ENCODE data around the gene ANKRD33B. TPM values are rescaled to one million over a fixed set of nuclear protein-coding genes. Genes with fewer than 3 reads are reported as not detected.

The ANKRD33B gene
- total and polyA plus RNA-seq, 2 experiments from 2014 or later = 0.71 to 1.5 TPM

GRCh38 chr5:10639846-10640368 lies 76.0 kb downstream of the ANKRD33B start:
- no peaks in the 10 kb centered on the region for H3K36me3 ChIP-seq (ENCODE audit: low read depth)
- no peaks in the 10 kb centered on the region for H3F3A ChIP-seq (ENCODE audit: insufficient read depth)
- no peak for DNase-seq
- H3K27me3 ChIP-seq (replicated peaks; ENCODE audit: insufficient read depth) = no peaks in the 10 kb centered on the region
- H3K4me3 ChIP-seq = no peak overlapping the region
- in situ Hi-C loops (cut with MboI) = no loop called here
- no peaks in the 10 kb centered on the region for H3K9me3 ChIP-seq (ENCODE audit: low read depth)
- H3K4me2 ChIP-seq (ENCODE audit: unreplicated experiment) = no peak overlapping the region
- 0 out of 2 replicates have a peak, but pooled peaks cover 5% of the 10 kb centered on the region for H3K4me1 ChIP-seq (ENCODE audit: insufficient read depth)
- H3K79me2 ChIP-seq (ENCODE audit: insufficient read depth) = no peaks in the 10 kb centered on the region
- TF ChIP-seq EZH2 (IDR thresholded peaks at IDR 0.05; ENCODE audit: insufficient read depth, poor library complexity, severe bottlenecking) (no peak), EZH2phosphoT487 (IDR thresholded peaks at IDR 0.05; ENCODE audit: insufficient read depth, low read depth) (no peak)
- H4K20me1 ChIP-seq (ENCODE audit: insufficient read depth) = no peaks in the 10 kb centered on the region
- no peak overlapping the region for H2AFZ ChIP-seq
- 97 to 99% methylated on average over 12 of the region's 48 CpGs for WGBS, 2 experiments (ENCODE audit: low coverage in 1 of 2, low lambda C conversion rate in 2 of 2, missing lambda C conversion rate in 2 of 2)
- H3K27ac ChIP-seq = no peak overlapping the region
- no peaks in the 10 kb centered on the region for H3K9me2 ChIP-seq (ENCODE audit: insufficient read depth)
- H3K9ac ChIP-seq = no peak overlapping the region

DNA sequence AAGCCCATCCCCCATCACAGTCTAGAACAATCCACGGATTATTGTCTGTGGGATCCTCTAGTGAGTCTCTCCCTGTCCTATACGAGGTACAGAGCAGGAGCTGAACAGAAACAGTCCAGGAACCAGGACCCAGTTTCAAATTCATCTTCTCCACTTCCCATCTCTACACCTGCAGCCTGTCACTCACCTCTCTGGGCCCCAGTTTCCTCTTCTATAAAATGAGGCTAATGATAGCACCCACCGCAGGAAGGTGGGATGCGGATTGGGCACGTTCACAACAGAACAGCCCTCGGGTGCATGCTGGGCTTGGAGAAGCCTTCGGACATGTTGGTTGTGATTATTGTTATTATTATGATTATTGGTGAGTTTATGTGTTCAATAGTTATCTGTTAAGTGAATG lies 78.5 kb downstream of the ANKRD33B start:
- no peak overlapping the region for H3K4me2 ChIP-seq (ENCODE audit: unreplicated experiment)
- no peak overlapping the region for H3K9ac ChIP-seq
- no peaks in the 10 kb centered on the region for H3K9me3 ChIP-seq (ENCODE audit: low read depth)
- H3K4me1 ChIP-seq (ENCODE audit: insufficient read depth) = no peaks in the 10 kb centered on the region
- no peaks in the 10 kb centered on the region for H3F3A ChIP-seq (ENCODE audit: insufficient read depth)
- H3K27ac ChIP-seq = no peak overlapping the region
- no peaks in the 10 kb centered on the region for H3K79me2 ChIP-seq (ENCODE audit: insufficient read depth)
- in situ Hi-C loops (cut with MboI) = no loop called here
- H4K20me1 ChIP-seq (ENCODE audit: insufficient read depth) = no peaks in the 10 kb centered on the region
- no peaks in the 10 kb centered on the region for H3K27me3 ChIP-seq (replicated peaks; ENCODE audit: insufficient read depth)
- no peak for TF ChIP-seq EZH2phosphoT487 (IDR thresholded peaks at IDR 0.05; ENCODE audit: insufficient read depth, low read depth)
- no peak for TF ChIP-seq EZH2 (IDR thresholded peaks at IDR 0.05; ENCODE audit: insufficient read depth, poor library complexity, severe bottlenecking)
- H3K36me3 ChIP-seq (ENCODE audit: low read depth) = no peaks in the 10 kb centered on the region
- no peaks in the 10 kb centered on the region for H3K9me2 ChIP-seq (ENCODE audit: insufficient read depth)
- DNase-seq = no peak
- 61 to 65% methylated on average over 7 of the region's 7 CpGs for WGBS, 2 experiments (ENCODE audit: low coverage in 1 of 2, low lambda C conversion rate in 2 of 2, missing lambda C conversion rate in 2 of 2)
- no peak overlapping the region for H2AFZ ChIP-seq
- H3K4me3 ChIP-seq = no peak overlapping the region

DNA sequence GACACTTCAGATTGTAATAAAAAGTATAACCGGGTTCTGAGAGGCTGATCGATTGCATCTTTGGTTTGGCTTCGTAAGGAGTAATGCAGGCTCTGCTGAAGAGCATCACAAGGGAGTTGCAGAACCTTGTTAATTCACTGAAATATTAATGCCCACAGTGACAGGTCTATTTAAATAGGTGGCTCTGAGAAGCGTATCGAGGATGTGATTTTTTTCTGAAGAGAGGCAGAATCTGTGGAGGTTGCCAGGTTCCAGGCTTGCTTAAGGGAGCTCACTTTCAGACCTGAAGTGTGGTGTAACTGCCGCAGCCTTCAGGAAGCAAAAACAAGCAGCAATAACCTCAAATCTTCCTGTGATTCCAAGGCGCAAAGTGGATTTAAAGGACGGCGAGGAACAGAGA lies 80.3 kb downstream of the ANKRD33B start:
- Histone ChIP-seq H3K4me2 (ENCODE audit: unreplicated experiment) (no peak overlapping the region), H3K27me3 (replicated peaks; ENCODE audit: insufficient read depth) (no peaks in the 10 kb centered on the region), H3K36me3 (ENCODE audit: low read depth) (no peaks in the 10 kb centered on the region), H3K9ac (no peak overlapping the region), H3K4me3 (no peak overlapping the region), H3K9me2 (ENCODE audit: insufficient read depth) (no peaks in the 10 kb centered on the region), H2AFZ (no peak overlapping the region), H3K27ac (no peak overlapping the region), H3K79me2 (ENCODE audit: insufficient read depth) (no peaks in the 10 kb centered on the region), H3K4me1 (ENCODE audit: insufficient read depth) (no peaks in the 10 kb centered on the region), H3K9me3 (ENCODE audit: low read depth) (no peaks in the 10 kb centered on the region), H4K20me1 (ENCODE audit: insufficient read depth) (no peaks in the 10 kb centered on the region), H3F3A (ENCODE audit: insufficient read depth) (no peaks in the 10 kb centered on the region)
- TF ChIP-seq EZH2 (IDR thresholded peaks at IDR 0.05; ENCODE audit: insufficient read depth, poor library complexity, severe bottlenecking) (no peak), EZH2phosphoT487 (IDR thresholded peaks at IDR 0.05; ENCODE audit: insufficient read depth, low read depth) (no peak)
- 74 to 76% methylated on average over 9 of the region's 9 CpGs for WGBS, 2 experiments (ENCODE audit: low coverage in 1 of 2, low lambda C conversion rate in 2 of 2, missing lambda C conversion rate in 2 of 2)
- DNase-seq = no peak
- in situ Hi-C loops (cut with MboI) = no loop called here

- Histone ChIP-seq H3K4me1 (ENCODE audit: insufficient read depth) (no peaks in the 10 kb centered on the region), H3K27ac (no peak overlapping the region), H3K4me3 (no peak overlapping the region), H3K36me3 (ENCODE audit: low read depth) (no peaks in the 10 kb centered on the region), H3K4me2 (ENCODE audit: unreplicated experiment) (no peak overlapping the region), H2AFZ (no peak overlapping the region), H3K27me3 (replicated peaks; ENCODE audit: insufficient read depth) (no peaks in the 10 kb centered on the region), H3K9ac (no peak overlapping the region), H3K9me3 (ENCODE audit: low read depth) (no peaks in the 10 kb centered on the region), H4K20me1 (ENCODE audit: insufficient read depth) (no peaks in the 10 kb centered on the region), H3K79me2 (ENCODE audit: insufficient read depth) (no peaks in the 10 kb centered on the region), H3K9me2 (ENCODE audit: insufficient read depth) (no peaks in the 10 kb centered on the region), H3F3A (ENCODE audit: insufficient read depth) (no peaks in the 10 kb centered on the region)
- 89 to 100% methylated on average over 3 of the region's 3 CpGs for WGBS, 2 experiments (ENCODE audit: low coverage in 1 of 2, low lambda C conversion rate in 2 of 2, missing lambda C conversion rate in 2 of 2)
- in situ Hi-C loops (cut with MboI) = no loop called here
- TF ChIP-seq EZH2phosphoT487 (IDR thresholded peaks at IDR 0.05; ENCODE audit: insufficient read depth, low read depth) (no peak), EZH2 (IDR thresholded peaks at IDR 0.05; ENCODE audit: insufficient read depth, poor library complexity, severe bottlenecking) (no peak)
- DNase-seq = no peak
These were observed 81.3 kb downstream of the ANKRD33B start for GRCh38 chr5:10645146-10645545.

DNA sequence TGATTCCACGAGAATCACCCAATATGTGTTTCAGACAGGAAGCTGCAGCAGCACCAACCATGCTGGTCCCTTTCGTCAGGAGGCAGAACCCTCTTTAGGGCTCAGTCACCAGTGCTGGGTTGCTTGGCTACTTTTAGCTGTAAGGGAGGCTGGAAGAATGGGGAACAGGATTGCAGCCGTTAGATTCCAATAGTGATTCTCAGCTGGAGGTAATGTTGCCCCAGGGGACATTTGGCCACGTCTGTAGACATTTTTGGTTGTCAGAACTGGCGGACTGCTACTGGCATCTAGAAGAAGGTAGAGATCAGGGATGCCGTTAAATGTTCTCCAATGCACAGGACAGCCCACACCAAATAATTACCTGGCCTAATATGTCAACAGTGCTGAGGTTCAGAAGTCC lies 81.8 kb downstream of the ANKRD33B start:
- H2AFZ ChIP-seq = no peak overlapping the region
- no peak overlapping the region for H3K4me3 ChIP-seq
- H3K4me1 ChIP-seq (ENCODE audit: insufficient read depth) = no peaks in the 10 kb centered on the region
- no peaks in the 10 kb centered on the region for H3K9me2 ChIP-seq (ENCODE audit: insufficient read depth)
- H3F3A ChIP-seq (ENCODE audit: insufficient read depth) = no peaks in the 10 kb centered on the region
- whole genome bisulfite sequencing, 2 experiments (ENCODE audit: low coverage in 1 of 2, low lambda C conversion rate in 2 of 2, missing lambda C conversion rate in 2 of 2) = 66 to 67% methylated on average over 6 of the region's 6 CpGs
- DNase-seq = no peak
- no peaks in the 10 kb centered on the region for H3K27me3 ChIP-seq (replicated peaks; ENCODE audit: insufficient read depth)
- no peaks in the 10 kb centered on the region for H3K9me3 ChIP-seq (ENCODE audit: low read depth)
- TF ChIP-seq EZH2phosphoT487 (IDR thresholded peaks at IDR 0.05; ENCODE audit: insufficient read depth, low read depth) (no peak), EZH2 (IDR thresholded peaks at IDR 0.05; ENCODE audit: insufficient read depth, poor library complexity, severe bottlenecking) (no peak)
- H3K9ac ChIP-seq = no peak overlapping the region
- no peak overlapping the region for H3K27ac ChIP-seq
- H4K20me1 ChIP-seq (ENCODE audit: insufficient read depth) = no peaks in the 10 kb centered on the region
- H3K79me2 ChIP-seq (ENCODE audit: insufficient read depth) = no peaks in the 10 kb centered on the region
- H3K36me3 ChIP-seq (ENCODE audit: low read depth) = no peaks in the 10 kb centered on the region
- no peak overlapping the region for H3K4me2 ChIP-seq (ENCODE audit: unreplicated experiment)
- in situ Hi-C loops (cut with MboI) = no loop called here
